KMS-11 (cell line): ENCODE data around the gene PLCB4.

Experiments used
- H2AFZ ChIP-seq: fragments of 200-600 bp; sonication (generic); 2 replicates; pipeline ENCODE4 v1.6.1; 2016; ENCODE audit warnings: antibody characterized with exemption, mixed run types, low read depth
- H3K27ac ChIP-seq: fragments of 200-600 bp; sonication (generic); 2 replicates; pipeline ENCODE4 v1.6.1; 2016; ENCODE audit warnings: mild to moderate bottlenecking, mixed run types
- H3K27me3 ChIP-seq: fragments of 200-600 bp; sonication (generic); 2 replicates; pipeline ENCODE4 v1.6.1; 2017; ENCODE audit warnings: mild to moderate bottlenecking, low read depth, mixed run types, moderate library complexity; ENCODE audit not compliant: insufficient read depth
- H3K36me3 ChIP-seq: fragments of 200-600 bp; sonication (generic); 2 replicates; pipeline ENCODE4 v1.6.1; 2017; ENCODE audit warnings: mild to moderate bottlenecking, mixed run types; ENCODE audit not compliant: insufficient read depth
- H3K4me1 ChIP-seq: fragments of 200-600 bp; sonication (generic); 2 replicates; pipeline ENCODE4 v1.6.1; 2016; ENCODE audit warnings: mild to moderate bottlenecking, low read depth, mixed run types; ENCODE audit not compliant: poor library complexity, severe bottlenecking
- H3K4me2 ChIP-seq: fragments of 200-600 bp; sonication (generic); 2 replicates; pipeline ENCODE4 v1.7.0; 2016; ENCODE audit warnings: mild to moderate bottlenecking, mixed run types
- H3K4me3 ChIP-seq: fragments of 200-600 bp; sonication (generic); IDR thresholded peaks from 2 replicates; pipeline ENCODE4 v1.6.1; 2017; ENCODE audit warnings: low read depth, low read length, mixed read lengths; ENCODE audit not compliant: insufficient read depth
- H3K79me2 ChIP-seq: fragments of 200-600 bp; sonication (generic); 2 replicates; pipeline ENCODE4 v1.6.1; 2016; ENCODE audit warnings: low read depth, mixed run types; ENCODE audit not compliant: insufficient read depth
- H3K9ac ChIP-seq: fragments of 200-600 bp; sonication (generic); 2 replicates; pipeline ENCODE4 v1.6.1; 2016; ENCODE audit warnings: mild to moderate bottlenecking, mixed run types
- H4K20me1 ChIP-seq: fragments of 200-600 bp; sonication (generic); 2 replicates; pipeline ENCODE4 v1.6.1; 2016; ENCODE audit warnings: mild to moderate bottlenecking, mixed run types; ENCODE audit not compliant: insufficient read depth
- TF ChIP-seq, protein P1 (sequence below): fragments of 200-600 bp; sonication (generic); conservative IDR thresholded peaks from 2 replicates; pipeline ENCODE4 v1.6.1; 2017; ENCODE audit warnings: low read depth, mild to moderate bottlenecking, antibody characterized with exemption, low read length, moderate library complexity, mixed read lengths

Gene PLCB4

DNA sequence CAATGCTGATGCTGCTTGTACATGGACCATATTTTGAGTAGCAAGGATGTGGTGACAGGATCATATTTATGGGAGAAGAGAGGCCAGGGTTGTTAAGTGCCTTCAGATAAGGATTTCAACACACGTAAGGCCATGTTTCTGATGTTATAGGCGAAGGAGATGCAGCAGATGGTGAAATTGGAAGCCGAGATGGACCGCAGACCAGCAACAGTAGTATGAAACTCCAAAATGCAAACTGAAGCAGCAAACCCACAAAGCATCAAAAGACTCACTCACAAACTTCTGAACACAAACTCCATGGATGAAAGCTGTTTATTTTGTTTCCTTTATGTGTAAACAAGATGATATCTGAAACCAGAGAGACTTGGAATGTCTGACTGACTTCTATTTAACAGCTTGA lies 409.9 kb downstream of the PLCB4 start:
- Histone ChIP-seq H3K79me2 (no peaks in the 10 kb centered on the region), H3K27me3 (no peaks in the 10 kb centered on the region), H3K36me3 (no peaks in the 10 kb centered on the region), H3K4me2 (no peak overlapping the region), H2AFZ (no peak overlapping the region), H4K20me1 (no peaks in the 10 kb centered on the region), H3K27ac (no peak overlapping the region), H3K9ac (no peak overlapping the region), H3K4me3 (no peak overlapping the region), H3K4me1 (no peaks in the 10 kb centered on the region)
- TF ChIP-seq, protein P1, sequence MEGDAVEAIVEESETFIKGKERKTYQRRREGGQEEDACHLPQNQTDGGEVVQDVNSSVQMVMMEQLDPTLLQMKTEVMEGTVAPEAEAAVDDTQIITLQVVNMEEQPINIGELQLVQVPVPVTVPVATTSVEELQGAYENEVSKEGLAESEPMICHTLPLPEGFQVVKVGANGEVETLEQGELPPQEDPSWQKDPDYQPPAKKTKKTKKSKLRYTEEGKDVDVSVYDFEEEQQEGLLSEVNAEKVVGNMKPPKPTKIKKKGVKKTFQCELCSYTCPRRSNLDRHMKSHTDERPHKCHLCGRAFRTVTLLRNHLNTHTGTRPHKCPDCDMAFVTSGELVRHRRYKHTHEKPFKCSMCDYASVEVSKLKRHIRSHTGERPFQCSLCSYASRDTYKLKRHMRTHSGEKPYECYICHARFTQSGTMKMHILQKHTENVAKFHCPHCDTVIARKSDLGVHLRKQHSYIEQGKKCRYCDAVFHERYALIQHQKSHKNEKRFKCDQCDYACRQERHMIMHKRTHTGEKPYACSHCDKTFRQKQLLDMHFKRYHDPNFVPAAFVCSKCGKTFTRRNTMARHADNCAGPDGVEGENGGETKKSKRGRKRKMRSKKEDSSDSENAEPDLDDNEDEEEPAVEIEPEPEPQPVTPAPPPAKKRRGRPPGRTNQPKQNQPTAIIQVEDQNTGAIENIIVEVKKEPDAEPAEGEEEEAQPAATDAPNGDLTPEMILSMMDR = no peak

DNA sequence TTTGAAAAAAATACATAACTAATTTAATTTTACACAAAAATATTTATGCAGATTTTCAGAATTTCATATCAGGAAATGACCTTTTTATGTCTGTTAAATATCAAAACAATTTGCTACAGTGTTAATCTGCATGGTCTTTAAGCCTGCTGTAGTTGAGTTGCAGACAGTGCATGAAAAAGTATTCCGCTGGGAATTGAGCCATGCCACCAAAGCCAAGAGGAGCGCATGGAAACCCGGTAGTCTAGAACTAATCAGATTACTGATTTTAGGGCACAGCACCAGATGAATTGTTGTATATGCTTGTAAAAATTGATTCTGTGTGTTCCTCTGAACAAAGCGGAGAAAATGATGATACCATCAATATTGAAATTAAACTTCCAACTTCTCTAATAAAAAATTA lies 411.2 kb downstream of the PLCB4 start:
- no peaks in the 10 kb centered on the region for H3K4me1 ChIP-seq
- H3K4me3 ChIP-seq = no peak overlapping the region
- TF ChIP-seq, protein P1 = no peak
- no peaks in the 10 kb centered on the region for H3K79me2 ChIP-seq
- no peak overlapping the region for H2AFZ ChIP-seq
- no peaks in the 10 kb centered on the region for H3K27me3 ChIP-seq
- H4K20me1 ChIP-seq = no peaks in the 10 kb centered on the region
- H3K4me2 ChIP-seq = no peak overlapping the region
- no peak overlapping the region for H3K9ac ChIP-seq
- H3K27ac ChIP-seq = no peak overlapping the region
- no peaks in the 10 kb centered on the region for H3K36me3 ChIP-seq

DNA sequence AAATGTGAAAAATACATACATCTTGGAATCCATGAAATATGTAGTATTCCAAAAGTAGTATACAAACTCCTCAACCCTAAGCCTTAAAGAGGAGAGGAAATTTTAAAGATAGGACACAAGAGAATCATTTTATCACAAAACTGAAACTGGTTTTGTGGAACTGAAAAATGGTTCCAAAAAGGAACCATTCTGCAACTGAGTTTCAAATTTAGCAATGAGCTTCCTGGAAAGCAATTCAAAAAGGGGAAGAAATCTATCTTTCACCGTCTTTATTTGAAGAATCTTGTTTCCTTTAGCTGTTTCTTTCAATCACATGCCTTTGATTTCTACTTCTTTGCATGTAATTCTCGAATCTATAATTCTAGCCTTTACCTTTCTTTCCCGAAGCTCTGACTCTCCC lies 413.3 kb downstream of the PLCB4 start:
- Histone ChIP-seq H2AFZ (no peak overlapping the region), H3K4me3 (no peak overlapping the region), H3K79me2 (no peaks in the 10 kb centered on the region), H3K9ac (no peak overlapping the region), H3K27me3 (no peaks in the 10 kb centered on the region), H3K4me2 (no peak overlapping the region), H3K36me3 (no peaks in the 10 kb centered on the region), H3K27ac (no peak overlapping the region), H3K4me1 (no peaks in the 10 kb centered on the region), H4K20me1 (no peaks in the 10 kb centered on the region)
- TF ChIP-seq, protein P1 = no peak

DNA sequence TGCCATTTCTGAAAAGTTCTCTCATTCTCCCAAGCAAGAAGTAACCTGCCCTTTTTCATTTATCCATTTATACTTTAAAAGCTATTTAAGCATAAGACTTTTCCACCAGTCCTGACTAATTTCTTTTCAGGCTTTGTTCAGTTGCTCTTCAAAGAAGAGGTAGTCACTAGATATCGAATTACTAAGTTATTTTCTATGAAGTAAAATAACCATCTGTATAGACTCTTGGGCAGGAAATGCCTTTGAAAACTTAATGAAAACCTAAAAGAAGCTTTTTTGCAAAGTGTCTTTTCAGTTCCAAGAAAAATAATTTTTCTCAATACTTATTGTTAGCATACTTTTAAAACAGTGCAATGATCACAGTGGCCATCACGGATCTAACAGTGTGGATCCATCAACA lies 414.2 kb downstream of the PLCB4 start:
- Histone ChIP-seq H3K27me3 (no peaks in the 10 kb centered on the region), H3K9ac (no peak overlapping the region), H3K4me3 (no peak overlapping the region), H2AFZ (no peak overlapping the region), H3K36me3 (no peaks in the 10 kb centered on the region), H3K27ac (no peak overlapping the region), H3K4me1 (no peaks in the 10 kb centered on the region), H3K4me2 (no peak overlapping the region), H4K20me1 (no peaks in the 10 kb centered on the region), H3K79me2 (no peaks in the 10 kb centered on the region)
- TF ChIP-seq, protein P1 = no peak
